T-helper 17 cell (primary cell): ENCODE data around the gene ADGRD2. TPM values are rescaled to one million over a fixed set of nuclear protein-coding genes. Genes with fewer than 3 reads are reported as not detected.

Source experiments
- ATAC-seq: fragments of 150-1000 bp; cut with Tn5 transposase; 2 replicates; pipeline ENCODE4 v1.10.0; 2021; ENCODE audit warnings: mild to moderate bottlenecking, moderate library complexity
- DNase-seq, 3 donors: peaks; one replicate each; pipeline versions ENCODE4 v3.0.0 to v3.0.0-alpha.2; 2020 to 2021
- H3K9me3 ChIP-seq: one replicate; pipeline ENCODE4 v1.7.0; 2013; ENCODE audit warnings: low read length, mild to moderate bottlenecking; ENCODE audit not compliant: control insufficient read depth, poor library complexity, severe bottlenecking
- H3K27ac Mint-ChIP-seq: one replicate; pipeline ENCODE4 v1.8.0; 2022; ENCODE audit warnings: mild to moderate bottlenecking, moderate library complexity, mixed read lengths
- H3K27me3 Mint-ChIP-seq: one replicate; pipeline ENCODE4 v1.8.0; 2022; ENCODE audit warnings: mixed read lengths
- H3K36me3 Mint-ChIP-seq: one replicate; pipeline ENCODE4 v1.8.0; 2022; ENCODE audit warnings: low read depth, mixed read lengths
- H3K4me1 Mint-ChIP-seq: one replicate; pipeline ENCODE4 v1.8.0; 2022; ENCODE audit warnings: mild to moderate bottlenecking, mixed read lengths
- H3K4me3 Mint-ChIP-seq: one replicate; pipeline ENCODE4 v1.8.0; 2022; ENCODE audit warnings: mild to moderate bottlenecking, moderate library complexity, mixed read lengths
- total RNA-seq, 4 donors: library from RNA in 2 of 4; stranded (reverse) in 2 of 4; gene quantifications; one replicate each; pipeline ENCODE4 v1.2.3 and lab custom pipeline; 2022 to 2026

ADGRD2 gene
- total RNA-seq, 2 donors from 2014 or later: not detected

GRCh38 chr9:124482431-124483031 is 32.3 kb downstream of the ADGRD2 start:
- no peaks in the 10 kb centered on the region for H3K36me3 Mint-ChIP-seq
- no peaks in the 10 kb centered on the region for H3K9me3 ChIP-seq
- no peak for ATAC-seq
- peaks cover 2% of the 10 kb centered on the region for H3K4me1 Mint-ChIP-seq
- no peak for DNase-seq
- peaks cover 21% of the 10 kb centered on the region for H3K27me3 Mint-ChIP-seq
- no peak overlapping the region for H3K27ac Mint-ChIP-seq
- H3K4me3 Mint-ChIP-seq: no peak overlapping the region

DNA sequence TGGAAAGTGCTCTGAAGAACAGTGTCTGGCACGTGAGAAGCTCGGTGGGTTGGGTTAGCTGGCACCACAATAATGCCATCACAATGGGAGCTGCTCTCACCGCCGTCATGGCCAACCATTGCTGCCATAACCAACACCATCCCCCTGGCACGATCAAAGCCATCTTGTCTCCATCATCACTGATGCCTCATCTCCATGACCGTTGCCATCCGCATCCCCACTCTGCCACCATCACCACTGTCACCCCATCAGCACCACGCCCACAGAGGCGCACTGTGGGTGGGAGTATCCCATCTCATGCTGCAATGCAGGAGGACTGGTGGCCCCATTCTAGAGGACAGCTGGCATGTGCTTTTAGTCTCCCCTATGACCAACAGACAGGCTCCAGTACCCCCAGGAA is 33.2 kb downstream of the ADGRD2 start:
- H3K27ac Mint-ChIP-seq: no peak overlapping the region
- peaks cover under 1% of the 10 kb centered on the region for H3K4me1 Mint-ChIP-seq

GRCh38 chr9:124485201-124485600 is 35.0 kb downstream of the ADGRD2 start:
- H3K4me1 Mint-ChIP-seq: no peaks in the 10 kb centered on the region
- no peak overlapping the region for H3K4me3 Mint-ChIP-seq
- H3K27ac Mint-ChIP-seq: no peak overlapping the region
- no peak for DNase-seq
- no peak for ATAC-seq
- peaks cover 2% of the 10 kb centered on the region for H3K36me3 Mint-ChIP-seq
- H3K9me3 ChIP-seq: no peaks in the 10 kb centered on the region
- H3K27me3 Mint-ChIP-seq: peaks cover 19% of the 10 kb centered on the region

More for the DNA sequence above, 33.2 kb downstream of the ADGRD2 start:
- Mint-ChIP-seq H3K4me3 (no peak overlapping the region), H3K27me3 (peaks cover 22% of the 10 kb centered on the region), H3K36me3 (no peaks in the 10 kb centered on the region)
- no peak for DNase-seq
- no peaks in the 10 kb centered on the region for H3K9me3 ChIP-seq
- ATAC-seq: no peak

DNA sequence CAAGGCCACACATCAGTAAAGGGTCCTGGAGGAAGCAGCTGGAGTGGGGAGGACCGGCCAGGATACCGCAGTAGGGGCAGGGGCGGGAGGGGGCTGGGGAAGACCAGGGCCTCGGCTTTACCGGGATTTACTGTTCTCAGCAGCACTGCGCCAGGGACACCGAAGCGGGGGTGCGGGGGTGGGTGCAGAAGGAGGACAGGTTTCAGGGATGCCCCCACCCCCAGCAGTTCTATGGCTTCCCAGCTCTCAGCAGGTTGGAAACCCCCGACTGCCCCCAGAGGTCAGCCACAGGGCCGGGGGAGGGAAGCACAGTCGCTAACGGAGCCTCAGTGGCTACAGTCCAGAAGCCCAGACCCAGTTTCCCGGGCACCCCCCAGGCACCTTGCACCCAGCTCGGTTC is 35.7 kb downstream of the ADGRD2 start:
- Mint-ChIP-seq H3K27ac (no peak overlapping the region), H3K36me3 (peaks cover 2% of the 10 kb centered on the region), H3K27me3 (peaks cover 21% of the 10 kb centered on the region), H3K4me1 (no peaks in the 10 kb centered on the region), H3K4me3 (no peak overlapping the region)
- H3K9me3 ChIP-seq: no peaks in the 10 kb centered on the region
- ATAC-seq (no peak), DNase-seq (no peak)

DNA sequence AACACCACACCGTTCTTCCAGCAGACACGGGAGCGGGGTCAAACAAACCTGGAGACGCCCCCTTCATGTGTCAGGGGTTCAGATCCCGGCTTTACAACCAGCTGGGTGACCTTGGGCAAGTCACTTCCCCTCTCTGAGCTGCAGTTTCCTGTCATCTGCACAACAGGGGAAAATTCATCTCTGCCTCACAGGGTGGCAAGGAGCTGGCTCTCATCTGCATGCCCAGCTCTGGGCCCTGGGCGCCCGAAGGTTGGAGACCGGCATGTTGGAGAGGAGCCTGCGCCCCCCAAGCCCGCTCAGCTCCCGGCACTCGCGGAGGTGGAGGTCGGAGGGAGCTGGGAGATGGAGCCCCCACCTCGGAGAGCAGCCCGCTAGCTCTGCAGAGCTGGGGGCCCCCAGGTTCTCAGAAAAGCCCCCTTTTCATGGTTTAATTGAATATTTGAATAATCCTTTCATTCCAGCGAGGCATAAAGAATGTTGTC is 36.6 kb downstream of the ADGRD2 start:
- DNase-seq (no peak), ATAC-seq (no peak)
- no peak overlapping the region for H3K27ac Mint-ChIP-seq
- H3K36me3 Mint-ChIP-seq: peaks cover 2% of the 10 kb centered on the region
- no peaks in the 10 kb centered on the region for H3K9me3 ChIP-seq
- H3K4me3 Mint-ChIP-seq: no peak overlapping the region
- peaks cover 21% of the 10 kb centered on the region for H3K27me3 Mint-ChIP-seq
- no peaks in the 10 kb centered on the region for H3K4me1 Mint-ChIP-seq

DNA sequence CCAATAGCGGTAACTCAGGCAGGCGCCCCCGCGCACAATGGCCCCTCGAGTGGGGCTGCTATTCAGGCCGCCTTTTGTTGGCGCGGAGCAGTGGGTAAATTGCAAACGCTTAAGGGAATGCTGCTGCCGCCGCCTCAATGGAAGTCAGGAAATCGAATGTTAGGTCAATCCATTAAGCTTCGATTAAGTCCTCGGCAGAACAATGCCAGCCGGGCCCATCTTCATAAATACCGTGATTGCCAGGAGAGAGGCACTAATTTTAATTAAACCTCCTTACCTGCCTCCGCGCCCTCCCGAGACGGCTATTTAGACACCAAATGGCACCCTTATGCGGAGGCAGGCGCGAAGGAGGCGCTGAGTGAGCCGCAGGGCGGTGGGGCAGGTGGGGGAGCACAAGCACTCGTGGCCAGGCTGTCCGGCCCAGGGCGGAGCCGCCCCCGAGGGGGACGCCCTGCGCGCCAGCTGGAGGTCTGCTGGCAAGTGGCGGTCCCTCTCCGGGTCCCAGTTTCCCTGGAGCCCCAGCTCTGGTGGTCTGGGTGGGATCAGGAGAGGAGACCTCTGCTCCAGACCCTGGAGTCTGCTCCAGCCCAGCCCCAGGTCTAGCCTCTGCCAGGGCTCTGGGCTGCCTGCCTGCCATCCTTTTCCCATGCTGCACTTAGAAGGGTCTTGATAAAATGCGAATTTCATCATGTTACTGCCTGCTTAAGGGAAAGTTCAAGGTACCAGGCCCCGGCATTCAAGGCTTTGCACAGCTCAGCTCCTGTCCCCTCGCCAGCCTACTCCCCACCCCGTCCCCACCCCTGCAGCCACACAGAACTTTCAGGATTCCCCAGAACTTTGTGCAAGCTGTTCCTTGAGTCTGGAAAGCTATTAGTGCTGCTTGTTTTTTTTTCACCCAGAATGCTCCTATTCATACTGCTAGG is 37.3 kb downstream of the ADGRD2 start:
- ATAC-seq: no peak
- H3K4me3 Mint-ChIP-seq: no peak overlapping the region

DNA sequence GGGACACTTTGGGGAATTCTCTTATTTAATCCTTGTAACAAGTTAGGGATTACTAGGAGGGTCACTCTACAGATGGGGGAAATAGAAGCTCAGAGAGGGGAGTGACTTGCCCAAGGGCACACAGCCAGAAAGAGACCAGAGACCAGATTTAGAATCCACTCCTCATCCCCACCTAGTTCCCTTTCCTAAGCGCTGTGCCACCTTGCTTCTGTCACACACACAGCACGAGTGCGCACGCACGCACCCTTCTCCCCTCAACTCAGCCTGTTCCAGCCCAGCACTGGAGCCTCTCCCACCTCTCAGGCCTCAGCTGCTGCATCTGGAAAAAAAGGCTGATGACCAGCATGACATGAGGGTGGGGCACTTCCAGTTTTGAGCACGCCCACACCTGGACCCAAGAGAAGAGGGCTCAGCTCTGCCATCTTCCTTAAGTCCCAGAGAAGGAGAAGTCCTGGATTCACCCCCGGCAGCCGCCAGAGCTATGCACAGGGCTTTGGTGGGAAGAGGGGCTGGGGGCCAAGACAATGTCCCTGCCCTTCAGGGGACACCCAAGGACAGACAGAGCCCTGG is 38.5 kb downstream of the ADGRD2 start:
- H3K4me1 Mint-ChIP-seq: no peaks in the 10 kb centered on the region
- peaks cover 2% of the 10 kb centered on the region for H3K36me3 Mint-ChIP-seq
- H3K27me3 Mint-ChIP-seq: peaks cover 21% of the 10 kb centered on the region
- no peaks in the 10 kb centered on the region for H3K9me3 ChIP-seq
- DNase-seq: no peak
- H3K27ac Mint-ChIP-seq: no peak overlapping the region
- ATAC-seq: no peak
- H3K4me3 Mint-ChIP-seq: no peak overlapping the region

More for the DNA sequence above, 37.3 kb downstream of the ADGRD2 start:
- H3K27ac Mint-ChIP-seq: no peak overlapping the region
- H3K4me1 Mint-ChIP-seq: no peaks in the 10 kb centered on the region
- no peak for DNase-seq
- peaks cover 21% of the 10 kb centered on the region for H3K27me3 Mint-ChIP-seq
- H3K9me3 ChIP-seq: no peaks in the 10 kb centered on the region
- peaks cover 2% of the 10 kb centered on the region for H3K36me3 Mint-ChIP-seq

DNA sequence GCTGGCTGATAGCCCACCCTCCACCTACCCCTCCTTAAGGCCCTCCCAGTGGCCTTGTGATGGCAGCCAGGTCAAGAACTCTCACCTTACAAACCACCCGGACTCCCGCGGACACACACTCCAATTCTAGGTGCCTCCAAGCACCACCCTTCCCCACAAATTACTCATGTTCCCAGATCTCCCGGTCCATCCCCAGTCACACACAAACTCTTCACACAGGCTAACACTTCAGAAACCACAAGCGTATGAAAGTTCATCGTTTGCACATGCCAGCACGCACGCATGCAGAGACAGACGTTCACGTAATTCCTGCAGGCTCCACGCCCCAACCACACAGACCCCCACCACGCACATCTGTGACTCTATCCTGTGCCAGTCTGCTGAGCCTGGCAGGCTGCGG is 39.0 kb downstream of the ADGRD2 start:
- H3K27ac Mint-ChIP-seq: no peak overlapping the region
- ATAC-seq: no peak
- DNase-seq: no peak
- no peaks in the 10 kb centered on the region for H3K9me3 ChIP-seq
- H3K4me3 Mint-ChIP-seq: no peak overlapping the region
- peaks cover 21% of the 10 kb centered on the region for H3K27me3 Mint-ChIP-seq
- H3K4me1 Mint-ChIP-seq: peaks cover 1% of the 10 kb centered on the region
- peaks cover 2% of the 10 kb centered on the region for H3K36me3 Mint-ChIP-seq

DNA sequence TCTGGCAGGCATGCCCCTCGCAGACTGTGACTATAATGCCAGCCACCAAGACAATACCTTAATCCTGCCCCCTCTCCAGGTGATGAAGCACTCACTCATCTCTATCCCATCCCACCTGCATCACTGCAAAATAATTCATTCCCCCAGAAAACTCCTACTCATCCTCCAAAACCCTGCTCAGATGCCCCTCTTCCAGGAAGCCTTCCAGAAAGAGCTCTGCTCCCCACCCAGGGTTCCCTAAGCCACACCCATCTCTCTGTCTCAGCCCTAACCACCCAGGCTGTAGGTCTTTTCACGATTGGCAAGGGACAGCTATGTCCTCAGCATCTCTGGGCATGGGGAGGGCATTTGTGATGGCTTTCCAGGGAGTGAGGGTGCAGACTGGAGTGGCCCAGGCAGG is 39.8 kb downstream of the ADGRD2 start:
- no peak for ATAC-seq
- Mint-ChIP-seq H3K27me3 (peaks cover 21% of the 10 kb centered on the region), H3K36me3 (peaks cover 2% of the 10 kb centered on the region), H3K4me1 (peaks cover 3% of the 10 kb centered on the region), H3K4me3 (no peak overlapping the region), H3K27ac (no peak overlapping the region)
- DNase-seq: no peak
- no peaks in the 10 kb centered on the region for H3K9me3 ChIP-seq

GRCh38 chr9:124491049-124491975 is 41.1 kb downstream of the ADGRD2 start:
- H3K9me3 ChIP-seq: no peaks in the 10 kb centered on the region
- DNase-seq (no peak), ATAC-seq (no peak)
- Mint-ChIP-seq H3K27ac (no peak overlapping the region), H3K4me1 (peaks cover 9% of the 10 kb centered on the region), H3K36me3 (peaks cover 2% of the 10 kb centered on the region), H3K27me3 (peaks cover 21% of the 10 kb centered on the region), H3K4me3 (no peak overlapping the region)

DNA sequence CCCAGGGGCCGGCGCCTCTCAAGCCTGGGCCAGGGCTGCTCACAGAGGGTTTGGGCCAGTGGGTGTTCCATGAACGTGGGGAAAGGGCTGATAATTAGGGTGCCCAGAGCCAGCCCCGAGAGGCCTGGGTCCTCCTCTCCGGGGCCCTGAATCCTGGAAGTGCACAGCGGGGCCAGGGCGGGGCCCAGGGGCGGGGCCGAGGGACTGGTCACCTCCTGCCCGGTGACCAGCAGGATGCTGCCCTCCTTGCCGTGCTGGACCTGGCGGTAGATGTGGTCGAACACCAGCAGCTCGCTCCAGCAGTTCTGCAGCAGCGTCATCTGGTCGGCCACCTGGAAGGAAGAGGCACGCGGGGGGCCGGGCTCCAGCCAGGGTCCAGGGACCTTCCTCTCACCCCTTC is 42.6 kb downstream of the ADGRD2 start:
- no peak for DNase-seq
- Mint-ChIP-seq H3K4me3 (no peak overlapping the region), H3K4me1 (peaks cover 10% of the 10 kb centered on the region), H3K27me3 (peaks cover 21% of the 10 kb centered on the region), H3K27ac (no peak overlapping the region), H3K36me3 (peaks cover 2% of the 10 kb centered on the region)
- no peaks in the 10 kb centered on the region for H3K9me3 ChIP-seq
- no peak for ATAC-seq

GRCh38 chr9:124493218-124493617 is 43.0 kb downstream of the ADGRD2 start:
- ATAC-seq: no peak
- H3K4me3 Mint-ChIP-seq: no peak overlapping the region
- no peaks in the 10 kb centered on the region for H3K9me3 ChIP-seq
- H3K27me3 Mint-ChIP-seq: peaks cover 19% of the 10 kb centered on the region
- peaks cover 2% of the 10 kb centered on the region for H3K36me3 Mint-ChIP-seq
- peaks cover 10% of the 10 kb centered on the region for H3K4me1 Mint-ChIP-seq
- H3K27ac Mint-ChIP-seq: no peak overlapping the region
- DNase-seq: no peak
